SK-N-MC (cell line): ENCODE measurements around the gene SLC5A2.

Source experiments
- EZH2 ChIP-seq: fragments of 200-600 bp; sonication (generic); IDR thresholded peaks from one replicate; pipeline ENCODE4 v1.6.1; 2017; ENCODE audit warnings: antibody characterized with exemption
- POLR2AphosphoS5 ChIP-seq: IDR thresholded peaks from 2 replicates; pipeline ENCODE4 v1.6.1; 2012; ENCODE audit warnings: mild to moderate bottlenecking, low read depth, low read length, borderline replicate concordance

DNA sequence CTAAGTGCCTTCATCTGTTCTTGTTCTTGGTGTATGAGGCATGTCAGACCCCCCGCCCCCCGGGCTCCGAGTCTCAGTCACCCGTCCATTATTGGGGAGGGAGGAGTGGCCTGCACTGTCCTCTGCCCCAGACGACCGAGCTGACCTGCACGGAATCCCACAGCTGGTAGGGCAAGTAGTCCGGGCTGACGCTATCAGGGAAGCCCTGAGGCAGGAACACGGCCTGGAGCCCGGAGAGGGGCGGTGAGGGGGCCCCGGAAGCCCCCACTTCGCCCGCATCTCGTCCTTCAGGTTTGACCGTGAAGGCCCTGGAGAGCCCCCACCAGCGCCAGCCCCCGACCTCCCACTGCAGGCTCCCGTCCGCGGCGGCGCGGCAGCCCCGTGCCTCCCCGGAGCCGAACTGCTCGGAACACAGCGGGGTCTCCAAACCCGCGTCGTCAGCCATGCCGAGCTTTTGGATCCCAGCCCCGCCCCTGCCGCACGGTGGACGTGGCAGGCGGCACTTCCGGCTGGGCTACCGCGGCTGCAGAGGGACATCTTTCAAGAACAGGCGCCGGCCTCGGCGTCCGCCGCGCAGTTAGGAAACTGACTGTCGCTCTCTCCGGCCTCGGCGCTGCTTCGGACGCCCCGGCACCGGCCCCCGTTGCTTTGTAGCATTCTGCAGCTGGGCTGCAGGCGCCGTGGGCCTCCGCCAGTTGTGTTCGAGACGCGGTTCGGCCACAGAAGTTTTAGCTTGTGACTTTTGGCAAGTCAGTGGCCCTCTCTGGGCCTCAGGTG is 25.2 kb downstream of the SLC5A2 start, which contains the start of gene RUSF1:
- TF ChIP-seq POLR2AphosphoS5, result peak; percentile 90; the same call in 1 of the 2 replicates
- TF ChIP-seq EZH2, result no peak
